CD4-positive, alpha-beta T cell treated with Interferon alpha-2 for 1 hour (primary cell): ENCODE data around the gene MBD6.
"Not testable (repeated sequence)": the region's sequence is repeated elsewhere in the genome, so short reads cannot be mapped to it uniquely, and the experiment has no call there.

Experiments
- DNase-seq, 2 donors: peaks; one replicate each; pipeline ENCODE4 v3.0.0-alpha.2; 2020 to 2022

Gene MBD6

DNA sequence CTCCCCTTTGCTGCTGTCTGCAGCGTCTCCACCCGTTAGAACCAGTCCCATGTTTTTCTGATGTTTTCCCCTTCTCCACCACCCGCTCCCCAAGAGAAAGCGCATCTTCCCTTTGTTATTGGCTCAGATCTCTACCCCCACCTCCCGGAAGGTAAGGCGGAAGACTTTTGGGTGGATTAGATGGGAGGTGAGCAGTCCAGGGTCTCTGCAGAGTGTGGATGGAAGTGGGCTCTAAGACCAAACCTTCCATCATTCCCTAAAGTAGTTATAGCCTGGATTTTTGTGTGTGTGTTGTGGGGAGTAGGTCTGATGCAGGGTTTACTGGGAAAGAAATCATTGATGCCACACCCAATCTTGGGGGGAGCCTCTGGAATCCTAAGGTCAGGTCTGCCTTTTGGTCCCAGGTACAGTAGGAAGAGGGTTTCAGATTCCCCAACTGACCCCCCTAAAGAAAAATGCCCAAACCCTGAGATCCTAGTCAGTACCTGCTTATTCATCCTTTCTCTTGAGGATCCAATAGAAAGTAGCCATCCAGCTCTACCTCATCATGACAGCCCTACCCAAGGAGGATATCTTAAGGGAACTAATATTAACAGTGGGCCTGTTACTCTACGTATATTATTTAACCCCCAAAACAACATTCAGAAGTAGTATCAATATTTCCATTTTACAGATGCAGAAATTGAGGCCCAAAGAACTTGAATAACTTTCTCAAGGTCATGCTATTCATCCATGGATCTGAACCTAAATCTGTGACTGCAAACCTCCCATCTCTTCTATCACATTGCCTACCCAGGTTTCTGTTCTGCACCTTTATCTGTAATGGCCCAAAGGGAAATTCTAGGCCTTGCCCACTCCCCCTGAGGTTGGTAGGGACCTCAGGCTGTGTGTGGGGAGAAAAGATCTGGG is 28.3 kb downstream of the MBD6 start:
- no peak for DNase-seq

DNA sequence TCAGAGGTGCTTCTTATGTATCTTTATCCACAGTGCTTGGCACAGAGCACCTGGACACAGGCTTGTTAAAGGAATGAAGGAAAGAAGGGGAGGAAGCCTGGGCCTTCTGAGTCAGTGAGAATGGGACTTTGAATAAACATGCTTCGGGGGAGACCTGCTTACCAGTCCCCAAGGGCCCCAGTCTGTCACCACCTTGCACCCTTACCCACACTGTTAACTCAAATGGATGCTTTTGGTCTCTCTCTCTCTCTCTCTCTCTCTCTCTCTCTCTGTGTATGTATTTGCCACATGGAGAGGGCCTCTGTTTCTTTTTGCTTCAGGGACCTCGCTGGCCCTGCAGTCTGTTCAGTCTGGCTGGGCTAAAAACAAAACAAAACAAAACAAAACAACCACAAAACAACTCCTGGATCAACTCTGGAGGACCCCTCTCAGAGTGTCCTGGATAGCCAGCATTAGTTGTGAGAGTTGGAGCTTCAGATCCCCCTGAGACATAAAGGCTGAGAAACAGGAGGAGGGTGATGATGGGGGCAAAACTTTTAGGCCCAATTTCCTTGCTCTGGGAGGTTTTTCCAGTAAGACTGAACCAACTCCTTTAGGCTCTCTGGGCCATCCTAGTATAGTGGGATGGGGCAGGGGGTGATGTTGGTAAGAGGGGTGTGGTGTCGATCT is 29.1 kb downstream of the MBD6 start:
- no peak for DNase-seq

DNA sequence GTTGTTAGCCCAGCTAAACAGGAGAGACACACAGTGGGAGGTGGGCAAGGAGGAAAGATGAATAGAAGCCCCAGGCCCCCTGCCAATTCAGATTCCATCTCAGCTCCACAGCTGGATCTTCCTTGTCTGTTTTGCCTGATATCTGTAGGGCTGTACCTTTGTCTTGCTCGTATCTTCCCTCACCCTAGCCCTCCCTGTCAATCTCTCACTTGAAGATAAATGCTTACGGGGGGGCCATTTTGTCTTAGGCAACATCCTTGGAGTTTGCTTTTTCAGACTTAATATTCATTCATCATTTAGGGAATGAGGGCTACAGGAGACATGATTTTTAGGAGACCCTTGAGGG is 29.7 kb downstream of the MBD6 start:
- no peak for DNase-seq

DNA sequence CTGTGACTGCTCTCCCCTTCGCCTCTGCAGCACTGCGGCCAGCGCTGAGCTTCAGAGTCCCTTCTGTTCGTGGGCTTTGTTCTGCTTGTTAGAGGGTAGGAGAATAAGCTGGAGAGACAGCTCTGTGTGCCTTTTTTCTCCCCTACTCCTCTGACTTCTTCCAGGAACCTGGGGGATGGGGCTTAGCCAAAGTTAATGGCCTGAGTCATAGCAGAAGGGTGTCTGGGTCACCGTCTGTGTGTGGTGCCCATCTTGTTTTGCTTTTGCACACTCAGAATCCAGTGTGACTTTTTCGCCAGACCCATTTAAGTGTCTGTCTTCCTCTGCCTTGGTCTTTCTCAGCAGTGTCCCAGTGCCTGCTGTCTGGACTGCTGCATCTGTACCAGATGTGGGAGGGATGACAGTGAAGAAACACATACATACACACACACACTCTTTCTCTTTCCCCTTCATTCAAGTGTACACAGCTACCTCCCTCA is 30.2 kb downstream of the MBD6 start:
- DNase-seq = no peak

DNA sequence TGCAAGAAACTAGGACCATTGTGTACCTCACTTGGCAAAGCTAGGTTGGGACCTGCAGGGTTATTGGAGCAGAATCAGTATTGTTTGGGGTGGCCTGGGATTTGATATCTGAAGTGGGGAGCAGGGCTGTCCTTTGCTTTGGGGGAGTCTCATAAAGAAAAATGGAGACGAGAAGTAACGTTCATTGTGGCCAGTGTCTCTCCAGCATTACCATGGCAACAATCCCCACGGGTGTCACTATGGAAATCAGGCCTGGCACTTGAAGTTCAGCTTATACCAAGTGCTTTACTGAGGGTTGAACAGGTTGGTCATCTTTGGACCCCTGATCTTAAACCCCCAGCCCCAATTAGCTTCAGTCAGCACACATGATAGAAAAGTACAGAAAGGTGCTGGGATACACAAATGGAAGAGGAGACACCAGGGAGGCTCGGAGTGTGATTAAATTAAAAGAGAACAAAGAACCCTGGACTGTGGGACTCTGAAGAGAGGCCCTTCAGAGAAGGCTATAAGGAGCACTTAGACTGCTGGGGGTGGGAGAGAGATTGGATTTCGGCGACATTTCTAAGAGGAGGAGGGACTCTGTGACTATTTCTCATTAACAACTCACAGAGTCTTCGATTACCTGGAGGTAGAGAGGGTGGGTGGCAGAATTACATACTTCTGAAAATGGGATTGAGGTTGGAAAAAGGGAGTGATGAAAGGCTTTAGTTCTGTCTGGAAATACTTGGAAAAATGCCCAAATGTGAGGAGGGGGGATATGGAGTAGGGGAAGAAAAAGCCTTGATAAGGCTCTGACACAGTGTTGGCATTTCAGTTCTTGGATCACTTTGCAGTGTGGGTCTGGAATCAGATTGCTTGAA is 30.9 kb downstream of the MBD6 start:
- DNase-seq = no peak

DNA sequence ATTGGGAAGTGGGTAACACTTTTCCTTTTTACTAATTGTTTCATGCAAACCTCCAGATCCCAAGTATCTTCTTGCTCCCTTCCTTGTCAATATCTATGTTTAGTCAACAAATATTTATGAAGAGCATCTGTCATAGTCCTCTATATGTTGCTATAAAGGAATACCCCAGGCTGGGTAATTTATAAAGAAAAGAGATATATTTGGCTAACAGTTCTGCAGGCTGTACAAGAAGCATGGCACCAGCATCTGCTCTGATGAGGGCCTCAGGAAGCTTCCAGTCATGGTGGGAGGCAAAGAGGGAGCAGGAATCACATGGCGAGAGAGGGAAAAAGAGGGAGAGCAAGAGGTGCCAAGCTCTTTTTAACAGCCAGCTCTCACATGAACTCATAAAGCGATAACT is 31.8 kb downstream of the MBD6 start:
- no peak for DNase-seq

DNA sequence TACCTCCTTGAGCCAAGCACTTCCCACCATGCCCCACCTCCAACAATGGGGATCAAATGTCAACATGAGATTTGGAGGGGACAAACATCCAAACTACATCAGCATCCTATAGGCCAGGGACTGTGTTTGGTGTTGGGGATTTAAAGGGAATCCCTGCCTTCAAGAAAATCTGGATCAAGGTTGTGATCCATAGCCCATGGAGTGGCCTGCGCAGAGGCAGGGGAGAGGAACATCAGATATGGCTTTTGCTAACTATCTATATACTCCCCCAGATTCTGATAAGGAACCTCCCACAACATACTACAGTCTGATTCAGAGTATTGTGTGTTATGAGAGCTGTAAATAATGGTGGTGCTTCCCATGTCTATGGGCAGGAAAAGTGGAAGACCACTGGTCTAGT is 32.3 kb downstream of the MBD6 start:
- no peak for DNase-seq

DNA sequence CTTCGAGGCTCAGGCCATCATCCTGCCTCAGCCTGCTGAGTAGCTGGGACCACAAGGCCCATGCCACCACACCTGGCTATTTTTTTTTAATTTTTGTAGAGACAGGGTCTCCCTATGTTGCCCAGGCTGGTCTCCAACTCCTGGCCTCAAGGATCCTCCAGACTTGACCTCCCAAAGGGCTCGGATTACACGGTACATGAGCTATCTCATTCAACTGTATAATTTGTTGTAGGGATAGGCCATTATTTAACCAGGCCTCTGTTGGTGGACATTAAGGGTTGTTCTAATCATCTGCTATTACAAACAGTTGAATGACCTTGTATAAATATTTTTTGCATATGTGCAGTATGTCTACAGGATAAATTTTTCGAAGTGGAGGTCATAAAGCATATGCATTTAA is 36.2 kb downstream of the MBD6 start:
- no peak for DNase-seq

DNA sequence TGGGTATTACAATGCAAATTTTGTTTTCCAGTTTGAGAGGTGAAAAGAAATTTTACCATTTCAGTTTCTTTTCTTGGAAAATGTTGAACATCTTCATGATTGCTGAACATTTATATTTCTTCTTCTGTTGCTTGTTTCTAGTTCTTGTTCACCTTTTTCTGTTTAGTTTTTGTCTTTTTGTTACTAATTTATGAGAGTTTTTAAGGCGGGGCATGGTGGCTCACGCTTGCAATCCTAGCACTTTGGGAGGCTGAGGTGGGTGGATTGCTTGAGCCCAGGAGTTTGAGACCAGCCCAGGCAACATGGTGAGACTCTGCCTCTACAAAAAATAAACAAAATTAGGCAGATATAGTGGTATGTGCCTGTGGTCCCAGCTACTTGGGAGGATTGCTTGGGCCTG is 37.9 kb downstream of the MBD6 start:
- DNase-seq = no peak

DNA sequence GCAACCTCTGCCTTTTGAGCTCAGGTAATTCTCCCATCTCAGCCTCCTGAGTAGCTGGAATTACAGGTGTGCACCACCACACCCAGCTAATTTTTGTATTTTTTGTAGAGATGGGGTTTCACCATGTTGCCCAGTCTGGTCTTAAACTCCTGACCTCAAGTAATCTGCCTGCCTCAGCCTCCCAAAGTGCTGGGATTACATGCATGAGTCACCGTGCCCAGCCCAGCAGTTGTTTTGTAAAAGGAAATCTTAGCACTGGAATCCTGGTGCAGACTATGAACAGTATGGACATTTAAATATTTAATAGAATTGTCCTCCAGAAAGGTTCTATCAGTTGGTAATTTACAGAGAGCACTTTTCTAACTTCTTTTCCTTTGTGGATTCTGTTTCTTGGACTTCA is 38.5 kb downstream of the MBD6 start:
- DNase-seq = not testable (repeated sequence)

DNA sequence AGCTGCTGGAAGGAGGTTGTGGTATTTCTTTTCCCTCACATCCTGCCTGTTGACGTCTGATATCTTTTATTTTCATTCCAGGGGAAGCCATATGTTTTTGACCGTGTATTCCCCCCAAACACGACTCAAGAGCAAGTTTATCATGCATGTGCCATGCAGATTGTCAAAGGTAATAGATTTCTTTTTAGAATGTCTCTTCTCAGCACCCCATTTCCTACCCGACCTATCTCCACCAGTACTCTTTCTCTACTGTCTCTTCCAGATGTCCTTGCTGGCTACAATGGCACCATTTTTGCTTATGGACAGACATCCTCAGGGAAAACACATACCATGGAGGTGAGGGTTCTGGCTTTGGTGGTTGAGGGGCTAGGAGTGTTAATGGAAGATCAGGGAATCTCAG is 40.7 kb downstream of the MBD6 start:
- DNase-seq = no peak

DNA sequence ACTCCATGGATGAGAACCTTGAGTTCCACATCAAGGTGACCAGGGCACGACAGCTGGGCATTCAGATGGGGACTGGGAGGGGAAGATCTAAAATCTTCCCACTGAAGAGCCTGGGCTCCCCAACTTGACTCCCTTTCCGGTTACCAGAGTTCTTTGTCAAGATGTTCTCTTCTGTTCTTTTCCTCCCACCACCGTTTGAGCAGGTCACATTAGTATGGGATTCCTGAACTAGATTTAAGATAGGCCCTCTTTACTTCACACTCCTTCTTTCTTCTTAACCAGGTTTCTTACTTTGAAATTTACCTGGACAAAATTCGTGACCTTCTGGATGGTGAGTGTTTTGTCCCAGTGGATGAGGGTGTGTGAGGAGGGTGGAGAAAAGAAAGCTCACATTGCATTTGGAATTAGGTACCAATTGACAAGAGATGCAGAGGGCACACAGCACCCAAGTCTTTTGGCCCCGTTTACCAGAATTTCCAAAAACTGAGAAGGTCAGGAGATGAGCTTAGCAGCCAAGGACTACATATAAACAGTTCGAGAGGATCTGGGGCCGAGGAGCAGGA is 41.6 kb downstream of the MBD6 start:
- DNase-seq = no peak

DNA sequence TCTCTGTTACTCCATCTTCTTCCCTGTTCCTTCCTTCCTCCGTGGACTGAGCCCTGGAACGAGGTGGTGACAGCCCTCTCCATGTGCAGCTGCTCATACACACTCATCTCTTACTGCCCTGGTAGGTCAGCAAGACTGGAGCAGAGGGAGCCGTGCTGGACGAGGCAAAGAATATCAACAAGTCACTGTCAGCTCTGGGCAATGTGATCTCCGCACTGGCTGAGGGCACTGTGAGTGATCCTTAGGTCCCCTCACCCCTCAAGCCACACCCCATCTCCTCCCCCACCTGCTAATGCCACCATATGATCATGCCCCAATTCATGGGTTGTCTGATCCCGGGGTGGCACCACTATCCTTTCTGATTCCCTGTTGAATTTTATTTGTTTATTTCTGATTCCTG is 46.2 kb downstream of the MBD6 start:
- no peak for DNase-seq

DNA sequence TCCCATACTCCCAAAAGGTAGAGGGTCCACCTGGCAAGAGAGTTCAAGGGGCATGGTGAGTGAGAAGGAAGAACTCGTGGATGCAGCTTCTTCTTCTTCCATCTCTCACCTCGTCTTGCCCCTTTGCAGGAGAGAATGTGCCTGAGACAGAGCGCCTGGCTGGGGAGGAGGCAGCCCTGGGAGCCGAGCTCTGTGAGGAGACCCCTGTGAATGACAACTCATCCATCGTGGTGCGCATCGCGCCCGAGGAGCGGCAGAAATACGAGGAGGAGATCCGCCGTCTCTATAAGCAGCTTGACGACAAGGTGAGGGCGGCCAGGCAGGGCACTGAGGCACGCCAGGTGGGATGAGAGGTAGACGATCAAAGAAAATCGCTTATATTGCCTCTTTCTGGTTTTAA is 47.2 kb downstream of the MBD6 start:
- DNase-seq = no peak

DNA sequence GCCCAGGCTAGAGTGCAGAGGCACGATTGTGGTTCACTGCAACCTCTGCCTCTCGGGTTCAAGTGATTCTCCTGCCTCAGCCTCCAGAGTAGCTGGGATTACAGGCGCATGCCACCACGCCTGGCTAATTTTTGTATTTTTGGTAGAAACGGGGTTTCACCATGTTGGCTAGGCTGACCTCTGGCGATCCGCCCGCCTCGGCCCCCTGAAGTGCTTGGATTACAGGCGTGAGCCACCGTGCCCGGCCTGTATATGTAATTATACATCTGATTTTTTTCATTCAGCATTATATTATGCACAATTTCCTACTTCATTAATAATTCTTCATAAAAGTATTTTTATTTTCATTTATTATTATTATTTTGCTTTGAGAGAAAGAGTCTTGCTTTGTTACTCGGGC is 47.8 kb downstream of the MBD6 start:
- not testable (repeated sequence) for DNase-seq

DNA sequence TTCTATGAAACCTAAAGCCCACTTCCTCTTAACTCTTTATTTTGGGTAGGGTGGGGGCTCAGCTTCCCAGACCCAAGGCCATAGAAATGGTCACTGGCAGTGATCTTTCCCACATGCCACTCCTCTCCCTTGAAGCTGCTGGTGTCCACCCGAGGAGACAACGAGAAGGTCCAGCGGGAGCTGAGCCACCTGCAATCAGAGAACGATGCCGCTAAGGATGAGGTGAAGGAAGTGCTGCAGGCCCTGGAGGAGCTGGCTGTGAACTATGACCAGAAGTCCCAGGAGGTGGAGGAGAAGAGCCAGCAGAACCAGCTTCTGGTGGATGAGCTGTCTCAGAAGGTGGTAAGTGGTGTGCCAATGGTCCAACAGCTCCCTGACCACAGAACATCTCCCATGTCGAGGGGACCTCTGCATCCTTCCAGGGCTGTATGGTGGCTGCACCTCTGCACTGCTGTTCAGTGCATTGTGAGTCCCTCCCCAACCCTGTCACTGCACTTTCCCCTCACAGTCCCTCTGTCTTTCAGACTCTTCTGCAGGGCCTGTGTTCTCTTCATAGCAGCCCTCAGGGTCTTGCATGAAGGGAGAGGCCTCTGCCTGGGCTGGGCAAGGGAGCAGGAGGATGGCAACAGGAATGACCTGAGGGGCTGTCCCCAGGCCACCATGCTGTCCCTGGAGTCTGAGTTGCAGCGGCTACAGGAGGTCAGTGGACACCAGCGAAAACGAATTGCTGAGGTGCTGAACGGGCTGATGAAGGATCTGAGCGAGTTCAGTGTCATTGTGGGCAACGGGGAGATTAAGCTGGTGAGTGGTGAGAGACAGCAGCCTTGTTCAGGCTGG is 49.5 kb downstream of the MBD6 start:
- no peak for DNase-seq

DNA sequence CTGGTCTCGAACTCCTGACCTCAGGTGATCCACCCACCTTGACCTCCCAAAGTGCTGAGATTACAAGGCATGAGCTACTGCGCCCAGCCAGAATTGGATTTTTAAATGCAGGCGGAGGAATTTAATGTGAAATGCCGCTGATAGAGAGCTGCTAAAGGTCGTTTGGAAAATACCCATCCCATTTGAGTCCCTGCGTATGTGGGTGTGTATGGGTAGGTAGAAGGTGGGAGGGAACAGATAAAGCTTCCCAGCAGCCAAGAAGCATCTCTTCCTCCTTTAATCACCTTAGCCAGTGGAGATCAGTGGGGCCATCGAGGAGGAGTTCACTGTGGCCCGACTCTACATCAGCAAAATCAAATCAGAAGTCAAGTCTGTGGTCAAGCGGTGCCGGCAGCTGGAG is 52.2 kb downstream of the MBD6 start:
- DNase-seq = no peak

DNA sequence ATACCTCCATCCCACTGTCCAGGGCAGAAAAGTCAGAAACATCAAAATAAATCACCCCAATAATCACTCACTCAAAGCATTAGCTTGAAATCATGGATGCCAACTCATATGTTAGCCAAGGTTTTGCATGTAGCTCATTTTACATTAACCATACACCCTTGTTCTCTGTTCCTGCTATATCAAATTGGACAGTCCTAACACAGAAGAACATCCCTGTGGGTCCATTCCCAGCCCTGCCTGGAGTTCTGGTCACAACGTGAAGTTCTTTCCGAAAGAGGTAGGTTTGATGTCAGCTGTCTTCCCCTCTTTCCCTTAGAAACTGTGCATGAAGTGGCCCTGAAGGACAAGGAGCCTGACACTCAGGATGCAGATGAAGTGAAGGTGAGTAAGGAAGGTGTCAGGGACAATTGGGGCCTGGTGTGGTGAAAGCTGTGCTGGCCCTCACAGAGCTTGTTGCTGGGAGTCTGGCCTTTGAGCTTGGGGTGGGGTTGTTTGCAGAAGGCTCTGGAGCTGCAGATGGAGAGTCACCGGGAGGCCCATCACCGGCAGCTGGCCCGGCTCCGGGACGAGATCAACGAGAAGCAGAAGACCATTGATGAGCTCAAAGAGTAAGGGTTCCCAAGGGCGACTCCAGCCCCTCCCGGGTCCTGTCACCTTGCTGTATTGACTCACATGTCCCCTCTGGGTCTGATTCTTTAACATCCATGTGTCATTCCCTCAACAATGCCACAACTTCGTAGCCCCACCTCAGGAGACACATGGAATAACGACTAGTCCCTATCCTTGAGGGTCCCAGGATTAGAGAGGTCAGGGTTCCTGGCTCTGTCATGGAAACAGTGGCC is 53.4 kb downstream of the MBD6 start:
- no peak for DNase-seq

DNA sequence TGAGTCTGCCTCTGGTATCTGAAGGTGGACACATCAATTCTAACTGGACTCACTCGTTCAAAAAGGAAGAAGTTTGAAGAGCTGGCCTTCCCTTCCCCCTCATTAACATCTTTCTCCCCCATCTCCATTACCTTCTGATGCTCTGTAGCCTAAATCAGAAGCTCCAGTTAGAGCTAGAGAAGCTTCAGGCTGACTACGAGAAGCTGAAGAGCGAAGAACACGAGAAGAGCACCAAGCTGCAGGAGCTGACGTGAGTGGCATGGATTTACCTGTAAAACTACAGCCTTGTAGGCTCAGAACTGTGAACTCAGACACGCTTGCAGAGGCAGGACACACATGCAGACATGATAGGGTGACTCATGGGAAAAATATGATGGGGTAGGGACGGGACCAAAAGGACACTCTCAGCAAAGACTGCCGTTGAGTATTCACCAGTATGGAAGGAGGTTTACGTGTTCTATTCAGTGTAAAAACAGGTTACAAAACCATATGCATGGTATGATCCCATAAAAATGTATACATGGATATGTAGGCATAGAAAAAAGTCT is 54.1 kb downstream of the MBD6 start:
- DNase-seq = no peak

DNA sequence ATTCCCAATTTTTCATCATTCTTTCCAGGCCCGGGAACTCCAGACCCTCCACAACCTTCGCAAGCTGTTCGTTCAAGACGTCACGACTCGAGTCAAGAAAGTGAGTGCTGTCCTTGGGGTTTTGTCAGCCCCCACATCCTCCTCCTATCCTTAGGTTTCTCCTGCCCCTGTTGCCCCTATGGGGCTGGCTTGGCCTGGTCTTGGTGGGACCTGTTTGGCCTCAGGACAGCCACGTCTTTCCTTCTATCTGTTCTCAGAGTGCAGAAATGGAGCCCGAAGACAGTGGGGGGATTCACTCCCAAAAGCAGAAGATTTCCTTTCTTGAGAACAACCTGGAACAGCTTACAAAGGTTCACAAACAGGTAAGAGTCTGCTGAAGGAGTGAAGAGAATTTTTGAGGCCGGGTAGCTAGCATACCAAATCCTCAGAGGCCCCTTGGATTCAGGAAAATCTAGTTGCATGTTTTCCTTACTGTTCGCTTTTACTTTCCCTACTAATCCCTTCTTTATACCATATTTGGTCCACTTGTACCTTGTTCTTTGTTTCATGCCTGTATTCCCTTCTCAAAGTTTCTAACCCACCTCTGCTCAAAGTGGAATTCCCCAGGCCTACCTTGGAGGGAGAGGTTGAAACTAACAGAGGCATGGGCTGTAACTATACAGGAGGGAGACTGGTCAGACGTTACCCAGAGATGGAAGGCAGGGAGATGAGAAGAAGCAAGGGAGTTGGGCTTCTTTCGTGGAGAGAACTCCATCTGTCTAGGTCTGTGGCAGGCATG is 55.5 kb downstream of the MBD6 start:
- no peak for DNase-seq
